ENCODE data around the gene DUS4L.
A peak's percentile ranks its signal among the peaks of the same experiment; 100 is the strongest.
"Not testable (repeated sequence)": the region's sequence is repeated elsewhere in the genome, so short reads cannot be mapped to it uniquely, and the experiment has no call there.

Gene DUS4L, protein sequence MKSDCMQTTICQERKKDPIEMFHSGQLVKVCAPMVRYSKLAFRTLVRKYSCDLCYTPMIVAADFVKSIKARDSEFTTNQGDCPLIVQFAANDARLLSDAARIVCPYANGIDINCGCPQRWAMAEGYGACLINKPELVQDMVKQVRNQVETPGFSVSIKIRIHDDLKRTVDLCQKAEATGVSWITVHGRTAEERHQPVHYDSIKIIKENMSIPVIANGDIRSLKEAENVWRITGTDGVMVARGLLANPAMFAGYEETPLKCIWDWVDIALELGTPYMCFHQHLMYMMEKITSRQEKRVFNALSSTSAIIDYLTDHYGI

DNA sequence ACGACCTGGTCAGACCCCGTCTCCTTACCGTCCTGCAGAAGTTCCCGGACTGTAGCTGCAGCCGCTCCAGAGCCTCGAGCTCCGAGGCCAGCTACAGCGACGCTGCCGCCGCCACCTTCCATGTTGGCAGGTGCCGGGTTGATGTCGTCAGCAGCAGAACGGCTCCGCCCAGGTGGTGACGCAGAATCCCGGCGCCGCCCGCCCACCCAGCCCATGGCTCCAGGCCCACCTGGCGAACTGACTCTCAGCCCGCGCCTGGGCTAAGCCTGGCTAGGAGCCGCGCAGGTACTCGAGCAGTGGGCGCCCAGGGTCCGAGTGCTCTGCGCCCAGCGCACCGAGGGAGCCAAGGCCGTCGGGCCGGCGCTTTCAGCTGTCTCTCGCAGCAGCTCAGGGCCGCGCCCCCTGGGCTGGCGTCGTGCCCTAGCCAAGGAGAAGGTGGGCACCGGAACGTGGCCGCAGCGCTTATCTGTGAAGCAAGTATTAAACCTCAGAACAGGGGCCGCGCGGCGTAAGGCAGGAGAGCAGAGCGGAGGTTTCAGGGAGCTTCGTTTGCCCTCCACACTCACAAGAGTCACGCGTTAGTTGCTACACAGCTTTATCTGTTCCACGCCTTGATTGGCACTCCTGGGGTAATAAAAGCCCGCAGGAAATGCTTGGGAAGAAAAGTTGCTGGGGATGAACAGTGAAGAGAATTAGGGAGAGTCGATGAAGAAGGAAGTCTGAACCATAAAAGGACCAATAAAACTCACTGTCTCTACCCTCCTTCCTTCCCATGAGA, at the start of gene DUS4L, which contains the start of gene COG5:
Gene DUS4L (plus strand): TSS at position 197 of the 778 bp plus-strand sequence. CDS start 3,100 bp downstream, outside the sequence.
Gene COG5 (minus strand): TSS at position 146 of the 778 bp plus-strand sequence. CDS start 24 bp downstream, at position 122.
- Mint-ChIP-seq H3K27me3 (ENCODE audit: low read depth) (no peaks in the 10 kb centered on the region), H3K27ac (peak within 1 kb of the TSS; percentile 90), H3K4me1 (ENCODE audit: low read depth) (peaks cover 52% of the 10 kb centered on the region), H3K9me3 (no peaks in the 10 kb centered on the region), H3K4me3 (peak within 1 kb of the TSS; percentile 83), H3K36me3 (ENCODE audit: low read depth) (peaks cover 11% of the 10 kb centered on the region)
- DNase-seq (ENCODE audit: low spot score): peak; percentile 79

DNA sequence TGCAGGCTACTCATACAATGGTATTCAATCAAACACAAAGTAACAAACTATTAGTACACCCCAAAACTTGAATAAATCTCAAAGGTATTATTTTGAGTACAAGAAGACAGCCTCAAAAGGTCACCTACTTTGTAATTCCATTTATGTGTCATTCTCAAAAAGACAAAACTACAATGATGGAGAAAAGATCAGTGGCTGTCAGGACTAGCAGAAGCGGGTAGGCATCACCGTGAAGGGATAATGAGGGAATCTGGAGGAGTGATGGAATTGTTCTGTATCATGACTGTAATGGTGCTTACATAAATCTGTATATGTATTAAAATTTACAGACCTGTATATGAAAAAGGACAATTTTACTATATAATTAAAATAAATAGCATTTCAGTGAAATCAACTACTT, 37.1 kb upstream of the DUS4L start:
- no peaks in the 10 kb centered on the region for H3K27me3 Mint-ChIP-seq (ENCODE audit: low read depth)
- H3K9me3 Mint-ChIP-seq: no peaks in the 10 kb centered on the region
- no peak overlapping the region for H3K27ac Mint-ChIP-seq
- H3K4me3 Mint-ChIP-seq: no peak overlapping the region
- no peaks in the 10 kb centered on the region for H3K4me1 Mint-ChIP-seq (ENCODE audit: low read depth)
- no peak for DNase-seq (ENCODE audit: low spot score)
- H3K36me3 Mint-ChIP-seq (ENCODE audit: low read depth): peaks cover 21% of the 10 kb centered on the region

DNA sequence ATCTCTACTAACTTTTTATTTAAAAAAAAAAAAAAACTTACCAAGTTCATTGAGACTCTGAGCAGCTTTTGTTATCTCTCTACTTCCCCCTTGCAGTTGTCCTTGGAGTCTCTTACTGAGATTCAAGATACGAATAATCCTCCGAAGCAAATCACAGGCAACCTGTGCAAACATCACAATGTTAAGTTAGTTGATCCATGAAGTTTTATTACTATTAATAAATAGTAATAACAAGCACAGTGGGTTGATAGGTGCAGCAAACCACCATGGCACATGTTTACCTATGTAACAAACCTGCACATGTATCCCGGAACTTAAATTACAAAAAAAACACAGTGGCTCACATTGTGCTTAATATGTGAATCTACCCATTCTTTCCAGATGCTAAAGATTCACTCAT, 36.6 kb upstream of the DUS4L start:
- Mint-ChIP-seq H3K27me3 (ENCODE audit: low read depth) (no peaks in the 10 kb centered on the region), H3K9me3 (no peaks in the 10 kb centered on the region), H3K4me3 (no peak overlapping the region), H3K4me1 (ENCODE audit: low read depth) (no peaks in the 10 kb centered on the region), H3K36me3 (ENCODE audit: low read depth) (peaks cover 18% of the 10 kb centered on the region), H3K27ac (no peak overlapping the region)
- no peak for DNase-seq (ENCODE audit: low spot score)

DNA sequence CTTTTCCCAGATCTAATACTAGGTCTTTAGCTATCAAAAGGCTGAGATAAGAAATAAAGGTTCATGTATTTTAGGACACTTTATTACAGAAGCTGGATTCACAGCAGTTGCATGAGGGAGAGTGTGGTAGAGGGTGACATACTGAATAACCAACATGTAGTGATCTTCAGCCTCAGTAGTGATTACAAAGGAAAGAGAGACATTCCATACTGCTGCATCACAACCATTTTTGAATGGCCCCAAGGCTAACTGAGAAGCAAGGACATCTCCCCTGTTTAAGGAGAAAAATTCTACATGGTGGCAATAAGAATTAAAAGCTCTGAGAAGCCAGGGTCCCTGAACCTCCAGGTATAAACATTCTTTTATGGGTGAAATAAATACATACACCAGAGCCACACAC, 35.3 kb upstream of the DUS4L start:
- Mint-ChIP-seq H3K36me3 (ENCODE audit: low read depth) (peaks cover 15% of the 10 kb centered on the region), H3K4me1 (ENCODE audit: low read depth) (peaks cover 6% of the 10 kb centered on the region), H3K27me3 (ENCODE audit: low read depth) (no peaks in the 10 kb centered on the region), H3K27ac (no peak overlapping the region), H3K9me3 (no peaks in the 10 kb centered on the region), H3K4me3 (no peak overlapping the region)
- no peak for DNase-seq (ENCODE audit: low spot score)

- Mint-ChIP-seq H3K9me3 (peaks cover 12% of the 10 kb centered on the region), H3K27me3 (ENCODE audit: low read depth) (no peaks in the 10 kb centered on the region), H3K4me3 (no peak overlapping the region), H3K36me3 (ENCODE audit: low read depth) (peaks cover 33% of the 10 kb centered on the region), H3K27ac (no peak overlapping the region), H3K4me1 (ENCODE audit: low read depth) (peaks cover 22% of the 10 kb centered on the region)
- DNase-seq (ENCODE audit: low spot score): no peak
Observed at GRCh38 chr7:107530751-107531150, 33.0 kb upstream of the DUS4L start.

GRCh38 chr7:107534139-107534538, 29.6 kb upstream of the DUS4L start:
- peaks cover 45% of the 10 kb centered on the region for H3K36me3 Mint-ChIP-seq (ENCODE audit: low read depth)
- no peak for DNase-seq (ENCODE audit: low spot score)
- H3K9me3 Mint-ChIP-seq: peaks cover 25% of the 10 kb centered on the region
- H3K4me3 Mint-ChIP-seq: no peak overlapping the region
- H3K27ac Mint-ChIP-seq: no peak overlapping the region
- H3K4me1 Mint-ChIP-seq (ENCODE audit: low read depth): peaks cover 22% of the 10 kb centered on the region
- no peaks in the 10 kb centered on the region for H3K27me3 Mint-ChIP-seq (ENCODE audit: low read depth)

DNA sequence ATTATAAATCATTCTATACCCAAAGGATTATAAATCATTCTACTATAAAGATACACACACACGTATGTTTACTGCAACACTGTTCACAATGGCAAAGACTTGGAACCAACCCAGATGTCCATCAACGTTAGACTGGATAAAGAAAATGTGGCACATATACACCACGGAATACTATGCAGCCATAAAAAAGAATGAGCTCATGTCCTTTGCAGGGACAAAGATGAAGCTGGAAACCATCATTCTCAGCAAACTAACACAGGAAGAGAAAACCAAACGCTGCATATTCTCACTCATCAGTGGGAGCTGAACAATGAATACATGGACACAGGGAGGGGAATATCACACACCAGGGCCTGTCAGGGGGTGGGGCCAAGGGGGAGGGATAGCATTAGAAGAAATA, 26.5 kb upstream of the DUS4L start:
- not testable (repeated sequence) for H3K27ac Mint-ChIP-seq; DNase-seq (ENCODE audit: low spot score); H3K27me3 Mint-ChIP-seq (ENCODE audit: low read depth); H3K4me3 Mint-ChIP-seq
- peaks cover 54% of the 10 kb centered on the region for H3K36me3 Mint-ChIP-seq (ENCODE audit: low read depth)
- H3K4me1 Mint-ChIP-seq (ENCODE audit: low read depth): peaks cover 22% of the 10 kb centered on the region
- peaks cover 25% of the 10 kb centered on the region for H3K9me3 Mint-ChIP-seq

DNA sequence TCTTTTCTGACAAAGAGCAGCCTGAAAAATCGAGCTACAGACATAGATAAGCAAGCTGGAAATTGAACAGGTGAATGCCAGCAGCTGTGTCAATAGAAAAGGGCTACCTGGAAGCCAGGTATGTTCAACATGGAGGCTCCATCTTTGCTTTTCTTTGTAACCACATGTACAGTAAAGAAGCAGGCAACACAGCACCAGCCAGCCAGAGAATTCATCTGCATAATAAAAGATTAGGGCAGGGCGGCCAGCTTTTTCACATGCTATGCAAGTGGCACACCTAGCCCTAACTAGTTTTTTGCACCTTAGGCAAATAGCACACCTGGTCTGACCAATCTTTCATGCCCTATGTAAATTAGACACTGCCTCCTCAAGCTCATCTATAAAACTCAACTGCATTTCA, 25.8 kb upstream of the DUS4L start:
- Mint-ChIP-seq H3K36me3 (ENCODE audit: low read depth) (peaks cover 57% of the 10 kb centered on the region), H3K4me1 (ENCODE audit: low read depth) (peaks cover 19% of the 10 kb centered on the region), H3K27me3 (ENCODE audit: low read depth) (no peaks in the 10 kb centered on the region), H3K9me3 (peaks cover 27% of the 10 kb centered on the region), H3K27ac (no peak overlapping the region), H3K4me3 (no peak overlapping the region)
- no peak for DNase-seq (ENCODE audit: low spot score)

- no peaks in the 10 kb centered on the region for H3K27me3 Mint-ChIP-seq (ENCODE audit: low read depth)
Observed at GRCh38 chr7:107543338-107543993, 20.3 kb upstream of the DUS4L start.

GRCh38 chr7:107544848-107545591, 18.8 kb upstream of the DUS4L start:
- H3K9me3 Mint-ChIP-seq: peaks cover 24% of the 10 kb centered on the region
- H3K4me3 Mint-ChIP-seq: no peak overlapping the region
- no peaks in the 10 kb centered on the region for H3K4me1 Mint-ChIP-seq (ENCODE audit: low read depth)
- no peak overlapping the region for H3K27ac Mint-ChIP-seq
- DNase-seq (ENCODE audit: low spot score): no peak
- no peaks in the 10 kb centered on the region for H3K27me3 Mint-ChIP-seq (ENCODE audit: low read depth)
- peaks cover 51% of the 10 kb centered on the region for H3K36me3 Mint-ChIP-seq (ENCODE audit: low read depth)

More at GRCh38 chr7:107543338-107543993, 20.3 kb upstream of the DUS4L start:
- no peak overlapping the region for H3K27ac Mint-ChIP-seq
- peaks cover 50% of the 10 kb centered on the region for H3K36me3 Mint-ChIP-seq (ENCODE audit: low read depth)
- no peaks in the 10 kb centered on the region for H3K4me1 Mint-ChIP-seq (ENCODE audit: low read depth)
- DNase-seq (ENCODE audit: low spot score): no peak
- peaks cover 24% of the 10 kb centered on the region for H3K9me3 Mint-ChIP-seq
- no peak overlapping the region for H3K4me3 Mint-ChIP-seq

- Mint-ChIP-seq H3K9me3 (peaks cover under 1% of the 10 kb centered on the region), H3K27ac (no peak overlapping the region), H3K4me1 (ENCODE audit: low read depth) (peaks cover 29% of the 10 kb centered on the region), H3K36me3 (ENCODE audit: low read depth) (peaks cover 61% of the 10 kb centered on the region), H3K4me3 (no peak overlapping the region), H3K27me3 (ENCODE audit: low read depth) (no peaks in the 10 kb centered on the region)
- DNase-seq (ENCODE audit: low spot score): no peak
Observed at GRCh38 chr7:107551936-107552335, 11.8 kb upstream of the DUS4L start.

DNA sequence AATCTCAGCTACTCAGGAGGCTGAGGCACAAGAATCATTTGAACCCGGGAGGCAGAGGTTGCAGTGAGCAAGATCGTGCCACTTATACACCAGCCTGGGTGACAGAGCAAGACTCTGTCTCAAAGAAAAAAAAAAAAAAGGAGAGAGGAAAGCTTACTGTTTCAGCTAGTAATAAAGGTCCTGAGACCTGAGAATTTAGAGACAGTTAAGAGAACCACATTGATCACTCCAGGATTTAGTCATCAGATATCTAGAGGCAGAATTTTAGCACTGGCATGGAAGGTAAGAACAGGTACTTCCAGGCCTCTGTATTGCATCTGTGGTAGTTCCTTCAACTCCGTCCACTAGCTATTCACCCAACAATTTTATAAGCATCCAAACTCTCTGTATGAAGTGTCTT, 7.9 kb upstream of the DUS4L start:
- Mint-ChIP-seq H3K27ac (no peak overlapping the region), H3K27me3 (ENCODE audit: low read depth) (no peaks in the 10 kb centered on the region), H3K9me3 (no peaks in the 10 kb centered on the region), H3K4me1 (ENCODE audit: low read depth) (peaks cover 49% of the 10 kb centered on the region), H3K4me3 (no peak overlapping the region), H3K36me3 (ENCODE audit: low read depth) (peaks cover 39% of the 10 kb centered on the region)
- no peak for DNase-seq (ENCODE audit: low spot score)

DNA sequence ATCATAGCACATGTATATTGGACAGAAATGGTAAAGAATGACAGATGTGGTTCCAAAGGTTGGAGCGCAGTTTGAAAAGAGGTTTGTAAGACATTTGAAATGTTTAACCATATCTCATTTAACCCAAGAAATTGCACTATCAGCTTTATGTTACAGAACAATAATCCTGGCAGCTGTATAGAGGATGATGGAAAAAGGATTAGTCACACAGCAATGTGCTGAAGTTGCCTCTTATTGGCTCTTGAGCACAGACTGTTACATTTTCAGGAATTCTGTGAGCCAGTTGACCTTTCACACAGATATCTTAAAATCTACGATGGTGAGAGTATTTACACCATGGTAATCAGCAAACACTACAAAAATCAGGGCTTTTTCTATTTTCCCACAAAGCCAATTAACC, 3.9 kb upstream of the DUS4L start:
- no peaks in the 10 kb centered on the region for H3K27me3 Mint-ChIP-seq (ENCODE audit: low read depth)
- no peak for DNase-seq (ENCODE audit: low spot score)
- peak overlapping the region; percentile 88 for H3K27ac Mint-ChIP-seq
- H3K4me3 Mint-ChIP-seq: peak overlapping the region; percentile 79
- H3K4me1 Mint-ChIP-seq (ENCODE audit: low read depth): peaks cover 60% of the 10 kb centered on the region
- peaks cover 21% of the 10 kb centered on the region for H3K36me3 Mint-ChIP-seq (ENCODE audit: low read depth)
- no peaks in the 10 kb centered on the region for H3K9me3 Mint-ChIP-seq
